Adrenal gland (tissue), 12 donors: ENCODE results near the gene RSPH4A. TPM values are rescaled to one million over a fixed set of nuclear protein-coding genes. Genes with fewer than 3 reads are reported as not detected.

Experiments
- DNase-seq, 7 donors: peaks; one replicate each; pipeline ENCODE4 v3.0.0-alpha.2; 2019 to 2020
- H3K27ac ChIP-seq, 5 donors: fragments of 200-600 bp; sonication (generic) in 4 of 5; 1 replicate in 3 of 5; 2 replicates in 2 of 5; pipeline versions ENCODE4 v1.5.1 to v1.8.0; 2016 to 2020; ENCODE audit warnings: mild to moderate bottlenecking in 1 of 5
- H3K27me3 ChIP-seq: fragments of 200-600 bp; 2 replicates; pipeline ENCODE4 v1.8.0; 2021
- H3K36me3 ChIP-seq, 2 donors: fragments of 200-600 bp; replicated peaks in 1 of 2; 1 replicate in 1 of 2; 2 replicates in 1 of 2; pipeline versions ENCODE4 v1.5.1 to v1.8.0; 2018 to 2022
- H3K4me1 ChIP-seq, 2 donors: fragments of 200-600 bp; replicated peaks in 1 of 2; 1 replicate in 1 of 2; 2 replicates in 1 of 2; pipeline versions ENCODE4 v1.5.1 to v1.8.0; 2018 to 2021
- H3K4me3 ChIP-seq, 4 donors: fragments of 200-600 bp; sonication (generic) in 3 of 4; one replicate each; pipeline ENCODE4 v1.5.1; 2016 to 2018
- H3K9me3 ChIP-seq, 3 donors: fragments of 200-600 bp; sonication (generic) in 1 of 3; replicated peaks in 1 of 3; 1 replicate in 2 of 3; 2 replicates in 1 of 3; pipeline versions ENCODE4 v1.5.1 to v1.8.0; 2016 to 2021
- CTCF ChIP-seq, 6 experiments: fragments of 450-650 bp in 4 of 6; fragments of 200-600 bp in 2 of 6; sonication (generic) in 1 of 6; IDR thresholded peaks; 1 replicate in 5 of 6; 2 replicates in 1 of 6; pipeline versions ENCODE4 v1.5.1 to v1.8.0; 2016 to 2021; ENCODE audit warnings: antibody characterized with exemption in 6 of 6, mild to moderate bottlenecking in 2 of 6, moderate library complexity in 1 of 6
- POLR2A ChIP-seq, 2 donors: fragments of 450-650 bp; IDR thresholded peaks; one replicate each; pipeline ENCODE4 v1.6.1; 2017; ENCODE audit warnings: antibody characterized with exemption in 2 of 2, mild to moderate bottlenecking in 2 of 2, moderate library complexity in 1 of 2
- WGBS, 4 donors: extraction: QIAGEN DNeasy Blood & Tissue Kit in 2 of 4; methylation state at CpG; one replicate each; pipeline versions ENCODE4 v1.1.5 to v1.1.7; 2013 to 2017; 5-methylcytosine and 5-hydroxymethylcytosine counted together
- intact Hi-C, 2 donors: fragments of 100-400 bp; cut with DNase I; formaldehyde crosslinking; loops; one replicate each; pipeline versions ENCODE4 v1.14.1 to v1.15.0; 2022 to 2023
- polyA plus RNA-seq, 3 donors: library from polyadenylated mRNA; stranded (reverse); fragments of 200-250 nt in 2 of 3; fragments of 350-450 nt in 1 of 3; fragmentation: Illumina TruSeq in 1 of 3; extraction: RNeasy Lipid Tissue Mini Kit (QIAGEN cat#74804) in 1 of 3; gene quantifications; one replicate each; pipeline ENCODE4 v1.2.3, GENCODE V29; 2013 to 2014
- total RNA-seq, 9 donors: library from RNA; depleted of rRNA in 4 of 9; stranded (reverse); fragments of >200 nt in 4 of 9; fragments of 120-200 nt in 1 of 9; fragmentation: NEBNext Ultra II Directional in 1 of 9; extraction: Animal tissue kit (Norgen Biotek cat#: 25700) in 1 of 9; gene quantifications; one replicate each; pipeline versions ENCODE4 v1.1.0 to v1.2.4, GENCODE V29; 2013 to 2023
- donor health status: healthy with polysubstance abuse.
- donor health status: Bipolar disorder and iron deficiency.
- donor health status: DM: yes; HTN: yes; CAD: no.
- donor health status: DM: no; HTN: no; CAD: no.
- donor health status: DM: no; HTN: no; CAD: no.
- donor health status: DM: yes; HTN: yes; CAD: no.

The RSPH4A gene
- total and polyA plus RNA-seq, 12 donors = 0.14 to 1.5 (median 0.58) TPM; not detected in 2

- 75 to 95% (median 91%) methylated on average over 4 of the region's 4 CpGs for whole genome bisulfite sequencing, 4 donors
- no peak for TF ChIP-seq POLR2A (IDR thresholded peaks at IDR 0.05)
- no peak for TF ChIP-seq CTCF (IDR thresholded peaks at IDR 0.05)
- H3K27me3 ChIP-seq = no peaks in the 10 kb centered on the region
- DNase-seq = no peak
- no peak overlapping the region for H3K4me3 ChIP-seq
- H3K27ac ChIP-seq = no peak overlapping the region
- H3K9me3 ChIP-seq = no peaks in the 10 kb centered on the region
- intact Hi-C loops = no loop called here
- no peaks in the 10 kb centered on the region for H3K36me3 ChIP-seq
- peaks cover 6 to 7% of the 10 kb centered on the region in 2 donors for H3K4me1 ChIP-seq
Measured at GRCh38 chr6:116672306-116672705, 56.0 kb downstream of the RSPH4A start.

GRCh38 chr6:116676021-116676420 is 59.7 kb downstream of the RSPH4A start:
- WGBS, 4 donors = 90 to 100% (median 96%) methylated on average over 1 of the region's 1 CpG
- H3K9me3 ChIP-seq = no peaks in the 10 kb centered on the region
- no peaks in the 10 kb centered on the region for H3K36me3 ChIP-seq
- H3K27ac ChIP-seq = no peak overlapping the region
- H3K4me3 ChIP-seq = no peak overlapping the region
- no peak for DNase-seq
- intact Hi-C loops = no loop called here
- no peaks in the 10 kb centered on the region for H3K27me3 ChIP-seq
- TF ChIP-seq CTCF (IDR thresholded peaks at IDR 0.05) = no peak
- TF ChIP-seq POLR2A (IDR thresholded peaks at IDR 0.05) = no peak
- H3K4me1 ChIP-seq = no peaks in the 10 kb centered on the region

- Histone ChIP-seq H3K4me3 (peak within 1 kb of the TSS; percentile 51 to 87 (median 80)), H3K36me3 (no peaks in the 10 kb centered on the region), H3K27ac (peak within 1 kb of the TSS in 4 of 5 donors; percentile 90 to 97 (median 94)), H3K4me1 (peaks cover 10 to 20% of the 10 kb centered on the region in 2 donors), H3K27me3 (no peaks in the 10 kb centered on the region), H3K9me3 (no peaks in the 10 kb centered on the region)
- TF ChIP-seq CTCF (IDR thresholded peaks at IDR 0.05) (no peak), POLR2A (IDR thresholded peaks at IDR 0.05) (peak in 1 of 2 donors; percentile 85)
- DNase-seq = peak; percentile 86 to 95 (median 92)
- 0 to 1% (median 1%) methylated on average over 22 to 69 of the region's 69 CpGs for WGBS, 4 donors
- intact Hi-C loops = no loop called here
Measured at GRCh38 chr6:116680880-116681672, 64.8 kb downstream of the RSPH4A start, which contains the start of gene KPNA5. TSS of gene KPNA5 (plus strand) at chr6:116681211. CDS start at chr6:116681335, 124 bp downstream.

GRCh38 chr6:116682334-116682712 is 66.0 kb downstream of the RSPH4A start:
- intact Hi-C loops = no loop called here
- Histone ChIP-seq H3K36me3 (no peaks in the 10 kb centered on the region), H3K4me3 (peak overlapping the region in 2 of 4 donors; percentile 51 to 74), H3K27me3 (no peaks in the 10 kb centered on the region), H3K4me1 (peaks cover 16 to 26% of the 10 kb centered on the region in 2 donors), H3K27ac (peak overlapping the region in 3 of 5 donors; percentile 1 to 97 (median 90)), H3K9me3 (no peaks in the 10 kb centered on the region)
- 30 to 52% (median 43%) methylated on average over 5 of the region's 5 CpGs for WGBS, 4 donors
- TF ChIP-seq POLR2A (IDR thresholded peaks at IDR 0.05) = no peak
- no peak for TF ChIP-seq CTCF (IDR thresholded peaks at IDR 0.05)
- DNase-seq = peak in 5 of 7 donors; percentile 33 to 66 (median 45)

Other genes starting within 250 kb of the RSPH4A start
- gene DSE, start 245.5 kb upstream of the RSPH4A start, total RNA-seq = 10 to 100 TPM; 14.5 to 67.4 (median 40.5) TPM
- gene DSE, start 245.5 kb upstream of the RSPH4A start, polyA plus RNA-seq = 10 to 100 TPM in 1 of 3 donors, 1 to 10 TPM in 2; 7.7 to 17.2 (median 8.7) TPM
- gene CALHM6, start 155.1 kb upstream of the RSPH4A start, total RNA-seq = 10 to 100 TPM in 1 of 9 donors, 1 to 10 TPM in 8; 1.1 to 55.3 (median 6.1) TPM
- gene CALHM6, start 155.1 kb upstream of the RSPH4A start, polyA plus RNA-seq = 10 to 100 TPM in 1 of 3 donors, 1 to 10 TPM in 2; 5.1 to 12.7 (median 10.0) TPM
- 1 to 10 TPM in 5 of 9 donors, under 1 TPM in 4; 0.65 to 2.2 (median 1.3) TPM for gene CALHM5, start 104.8 kb upstream of the RSPH4A start, total RNA-seq
- 1 to 10 TPM in 1 of 3 donors, under 1 TPM in 2; 0.32 to 1.0 (median 0.44) TPM for gene CALHM5, start 104.8 kb upstream of the RSPH4A start, polyA plus RNA-seq
- gene TRAPPC3L, start 70.8 kb upstream of the RSPH4A start, total RNA-seq = under 1 TPM in 6 of 9 donors, not detected in 3; 0.16 to 0.57 (median 0.27) TPM
- gene TRAPPC3L, start 70.8 kb upstream of the RSPH4A start, polyA plus RNA-seq = under 1 TPM in 2 of 3 donors, not detected in 1; 0.10 to 0.31 TPM
- under 1 TPM in 1 of 9 donors, not detected in 8; 0.28 TPM for gene CALHM4, start 62.7 kb upstream of the RSPH4A start, total RNA-seq
- gene CALHM4, start 62.7 kb upstream of the RSPH4A start, polyA plus RNA-seq = not detected
- 10 to 100 TPM; 25.9 to 83.6 (median 48.9) TPM for gene RWDD1, start 45.0 kb upstream of the RSPH4A start, total RNA-seq
- gene RWDD1, start 45.0 kb upstream of the RSPH4A start, polyA plus RNA-seq = 100 to 1,000 TPM in 1 of 3 donors, 10 to 100 TPM in 2; 49.6 to 136 (median 67.7) TPM
- 10 to 100 TPM in 2 of 9 donors, 1 to 10 TPM in 7; 2.9 to 17.0 (median 8.0) TPM for gene ZUP1, start 52.3 kb downstream of the RSPH4A start, total RNA-seq
- gene ZUP1, start 52.3 kb downstream of the RSPH4A start, polyA plus RNA-seq = 10 to 100 TPM; 11.2 to 14.2 (median 14.1) TPM
- gene KPNA5, start 64.7 kb downstream of the RSPH4A start, total RNA-seq = 10 to 100 TPM in 5 of 9 donors, 1 to 10 TPM in 4; 5.3 to 31.6 (median 13.1) TPM
- 1 to 10 TPM; 2.7 to 8.9 (median 5.7) TPM for gene KPNA5, start 64.7 kb downstream of the RSPH4A start, polyA plus RNA-seq
- 10 to 100 TPM in 1 of 9 donors, 1 to 10 TPM in 7, under 1 TPM in 1; 0.87 to 14.9 (median 3.8) TPM for gene FAM162B, start 149.2 kb downstream of the RSPH4A start, total RNA-seq
- gene FAM162B, start 149.2 kb downstream of the RSPH4A start, polyA plus RNA-seq = 10 to 100 TPM in 2 of 3 donors, 1 to 10 TPM in 1; 6.1 to 12.5 (median 10.5) TPM
- gene GPRC6A, start 212.6 kb downstream of the RSPH4A start, total RNA-seq = 1 to 10 TPM in 1 of 9 donors, under 1 TPM in 2, not detected in 6; 0.15 to 7.3 (median 0.81) TPM
- gene GPRC6A, start 212.6 kb downstream of the RSPH4A start, polyA plus RNA-seq = 1 to 10 TPM in 1 of 3 donors, under 1 TPM in 2; 0.32 to 1.5 (median 0.61) TPM